HG03520 (cell line): ENCODE data around the gene SPATA13.
"Not testable (repeated sequence)": the region's sequence is repeated elsewhere in the genome, so short reads cannot be mapped to it uniquely, and the experiment has no call there.

Experiments used
- ATAC-seq: cut with Tn5 transposase; IDR thresholded peaks from one replicate; pipeline ENCODE4 v1.9.1; 2021; ENCODE audit warnings: mild to moderate bottlenecking, moderate library complexity; ENCODE audit not compliant: unreplicated experiment

SPATA13 gene

DNA sequence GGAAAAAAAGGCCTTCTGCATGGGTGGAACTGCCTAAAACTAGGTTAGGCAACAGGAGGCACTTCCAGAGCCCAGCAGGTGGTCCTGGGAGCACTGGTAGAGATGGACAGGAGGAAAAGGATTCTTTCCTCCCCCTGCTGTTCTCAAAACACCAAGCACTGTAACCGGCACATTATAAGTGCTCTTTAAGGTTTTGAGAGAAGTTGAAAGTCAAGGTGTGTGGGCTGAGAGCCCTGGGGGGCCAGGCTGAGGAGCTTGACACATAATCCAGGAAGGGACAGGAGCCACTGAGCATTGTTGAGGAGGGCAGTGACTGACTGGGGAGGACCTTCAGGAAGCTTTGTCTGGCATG, 32.3 kb downstream of the SPATA13 start:
- ATAC-seq = no peak

DNA sequence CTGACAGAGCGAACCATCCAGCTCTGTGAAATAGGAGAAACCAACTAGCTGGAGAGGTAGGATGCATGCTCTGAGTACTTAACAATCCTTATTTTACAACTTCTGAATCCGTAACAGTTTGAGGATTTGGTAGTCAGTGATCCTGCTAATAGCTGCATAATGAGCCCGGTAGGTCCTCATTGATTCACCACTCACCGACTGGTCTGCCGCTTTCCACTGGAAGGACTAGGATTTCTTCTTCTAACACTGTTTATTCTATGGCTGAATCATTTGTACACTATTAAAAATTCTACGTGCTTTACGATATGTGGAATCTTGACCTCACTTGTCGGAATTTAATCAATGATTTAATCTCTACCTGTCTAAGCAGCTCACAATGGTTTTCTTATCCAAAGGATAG, 33.9 kb downstream of the SPATA13 start:
- ATAC-seq = no peak

DNA sequence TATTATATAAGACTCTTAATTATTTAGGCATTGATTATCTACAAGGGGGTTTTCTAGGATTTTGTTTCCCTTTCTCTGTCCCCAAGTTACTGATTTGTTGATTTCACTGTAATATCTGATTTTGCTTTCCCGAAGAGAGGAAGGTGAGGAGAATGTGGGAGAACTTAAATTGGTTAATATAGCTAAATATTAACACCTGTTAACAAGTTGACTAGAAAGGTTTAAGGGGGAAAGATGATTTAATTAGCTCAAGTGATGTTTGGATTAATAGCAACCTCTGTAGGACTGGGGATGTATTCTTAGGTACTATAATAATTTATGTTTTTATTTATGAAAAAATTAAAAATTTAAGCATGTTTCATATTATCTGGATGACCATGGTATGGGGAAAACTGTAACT, 35.1 kb downstream of the SPATA13 start:
- ATAC-seq = no peak

DNA sequence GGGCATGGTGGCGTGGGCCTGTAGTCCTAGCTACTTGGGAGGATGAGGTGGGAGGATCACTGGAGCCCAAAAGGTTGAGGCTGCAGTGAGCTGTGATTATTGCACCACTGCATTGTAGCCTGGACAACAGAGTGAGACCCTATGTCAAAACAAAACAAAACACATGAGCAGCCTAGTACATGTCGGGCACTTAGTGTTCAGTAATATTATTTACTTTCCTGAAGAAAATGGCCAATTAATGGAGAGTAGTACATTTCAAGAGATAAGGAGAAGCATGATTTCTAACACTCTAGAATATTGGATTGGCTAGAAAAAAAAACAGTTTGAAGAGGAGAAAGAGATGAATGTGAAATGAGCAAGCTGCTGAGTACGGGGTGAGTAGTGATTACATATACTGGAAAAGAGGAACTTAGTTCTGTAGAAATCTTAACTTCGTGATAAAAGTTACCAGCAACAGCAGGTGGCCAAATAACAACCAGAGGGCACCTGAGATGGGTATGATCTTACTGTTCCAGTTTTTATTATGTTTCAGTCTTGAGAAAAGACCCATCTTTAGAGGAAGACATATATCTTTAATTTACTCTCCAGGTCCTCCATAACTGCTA, 36.2 kb downstream of the SPATA13 start:
- no peak for ATAC-seq

DNA sequence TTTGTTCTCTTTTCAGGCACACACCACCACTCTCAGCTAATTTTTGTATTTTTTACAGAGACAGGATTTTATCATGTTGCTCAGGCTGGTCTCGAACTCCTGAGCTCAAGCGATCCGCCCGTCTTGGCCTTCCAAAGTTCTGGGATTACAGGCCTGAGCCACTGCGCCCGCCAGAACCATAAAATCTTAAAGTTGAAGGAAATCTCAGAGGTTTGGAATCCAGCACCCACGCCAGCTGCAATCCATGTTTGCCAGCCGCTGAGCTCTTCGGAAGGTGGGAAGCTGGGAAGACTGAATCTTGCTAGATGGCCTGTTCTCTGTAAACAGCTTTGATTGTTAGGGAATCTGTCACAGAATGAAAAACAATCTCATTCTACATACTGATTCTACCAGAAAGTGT, 38.5 kb downstream of the SPATA13 start:
- no peak for ATAC-seq

DNA sequence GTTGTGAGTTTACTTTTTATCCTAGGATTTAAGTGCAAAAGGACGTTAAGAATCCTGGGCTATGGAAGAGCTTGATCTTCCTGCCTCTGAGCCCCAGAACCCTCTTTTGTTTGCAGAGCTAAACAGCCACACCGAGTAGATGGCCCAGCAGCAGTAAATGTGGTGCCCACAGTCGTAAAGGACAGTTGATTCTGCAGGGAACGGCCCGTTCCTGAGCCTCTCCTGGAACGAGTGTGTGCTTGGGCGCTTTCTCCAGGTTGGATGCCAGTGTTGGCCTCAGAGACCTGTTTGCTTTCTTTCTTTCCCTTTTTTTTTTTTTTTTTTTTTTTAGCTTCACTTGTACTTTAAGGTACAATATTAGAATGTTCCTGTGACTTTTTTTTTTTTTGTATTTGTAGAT, 41.7 kb downstream of the SPATA13 start:
- ATAC-seq = no peak

DNA sequence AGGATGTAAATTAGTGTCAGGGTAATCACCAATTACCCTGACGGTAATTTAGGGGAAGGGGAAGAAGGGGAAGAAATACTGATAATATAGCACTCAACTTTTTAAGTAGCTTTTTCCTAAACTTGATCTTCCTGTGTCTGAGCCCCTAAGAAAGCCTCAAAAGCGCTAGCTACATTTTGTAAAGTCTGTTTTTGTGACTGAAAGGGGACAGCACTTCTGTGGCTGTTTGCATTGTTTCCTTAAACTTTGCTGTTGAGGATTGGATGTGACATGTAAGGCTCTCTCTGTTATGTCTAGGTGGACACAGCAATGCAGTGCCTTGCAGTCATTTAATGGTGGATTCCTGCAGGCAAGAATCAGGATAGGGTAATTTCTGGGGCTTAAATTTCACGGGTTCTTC, 42.8 kb downstream of the SPATA13 start:
- ATAC-seq = no peak

DNA sequence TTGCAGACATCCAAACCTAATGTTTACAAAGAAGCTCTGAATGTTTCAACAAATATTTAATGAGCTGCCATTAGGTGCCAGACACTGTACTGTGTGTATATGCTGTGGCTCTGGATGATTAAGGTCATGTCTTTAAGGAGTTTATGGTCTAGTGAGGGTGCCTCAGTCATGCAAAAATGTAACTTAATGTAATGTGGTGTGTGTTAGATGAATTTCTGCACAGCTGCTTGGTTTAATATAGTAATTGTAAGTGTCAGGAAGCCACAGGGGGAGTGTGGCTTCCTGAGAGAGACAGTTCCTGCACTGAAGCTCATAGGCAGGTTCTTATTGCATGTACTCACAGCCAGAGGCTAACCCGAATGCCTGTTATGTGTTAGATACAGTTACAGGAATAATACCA, 43.3 kb downstream of the SPATA13 start:
- no peak for ATAC-seq

DNA sequence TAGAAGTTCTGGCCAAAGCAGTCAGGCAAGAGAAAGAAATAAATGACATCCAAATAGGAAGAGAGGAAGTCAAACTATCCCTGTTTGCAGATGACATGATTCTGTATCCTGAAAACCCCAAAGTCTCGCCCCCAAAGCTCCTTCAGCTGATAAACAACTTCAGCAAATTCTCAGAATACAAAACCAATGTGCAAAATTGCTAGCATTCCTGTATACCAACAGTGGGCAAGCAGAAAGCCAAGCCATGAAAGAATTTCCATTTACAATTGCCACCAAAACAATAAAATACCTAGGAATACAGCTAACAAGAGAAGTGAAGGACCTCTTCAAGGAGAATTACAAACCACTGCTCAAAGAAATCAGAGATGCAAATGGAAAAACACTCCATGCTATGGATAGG, 44.6 kb downstream of the SPATA13 start:
- not testable (repeated sequence) for ATAC-seq

DNA sequence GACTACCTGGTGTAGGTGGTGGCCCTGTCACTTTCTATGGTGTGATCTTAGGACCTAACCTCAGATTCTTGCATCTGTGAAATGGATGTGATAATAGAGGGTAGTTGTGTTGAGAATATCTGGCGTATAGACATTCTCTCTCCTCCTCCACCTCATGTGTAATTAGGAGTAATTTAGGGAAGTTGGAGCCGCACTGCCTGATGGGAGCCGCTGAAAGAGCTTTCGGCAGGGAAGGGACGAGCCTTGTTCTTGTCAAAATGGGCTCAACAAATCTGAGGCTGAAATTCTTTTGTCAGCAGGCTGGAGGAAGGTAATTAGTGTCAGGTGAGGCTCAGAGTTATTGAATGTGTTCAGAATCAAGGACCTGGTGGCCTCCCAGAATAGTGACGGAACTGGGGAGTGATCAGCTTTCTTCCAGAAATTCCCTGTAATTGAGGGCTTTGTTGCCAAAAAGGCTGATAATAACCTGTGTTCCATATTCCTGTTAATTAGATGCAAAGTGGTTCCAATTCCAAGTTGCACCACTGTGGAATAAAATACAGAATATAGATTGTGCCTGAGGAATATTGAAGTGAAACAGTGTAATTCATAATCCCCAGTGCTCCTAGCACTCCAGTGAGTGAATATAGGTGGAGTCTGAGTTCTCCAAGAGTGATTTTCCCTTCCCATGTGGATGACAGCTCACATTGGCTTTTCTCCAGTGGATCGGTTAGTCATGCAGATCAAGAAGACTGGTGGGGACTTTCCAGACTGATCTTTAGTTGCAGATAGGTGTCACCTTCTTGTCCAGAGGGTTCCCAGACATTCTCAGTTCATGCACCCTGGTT, 47.5 kb downstream of the SPATA13 start:
- no peak for ATAC-seq

DNA sequence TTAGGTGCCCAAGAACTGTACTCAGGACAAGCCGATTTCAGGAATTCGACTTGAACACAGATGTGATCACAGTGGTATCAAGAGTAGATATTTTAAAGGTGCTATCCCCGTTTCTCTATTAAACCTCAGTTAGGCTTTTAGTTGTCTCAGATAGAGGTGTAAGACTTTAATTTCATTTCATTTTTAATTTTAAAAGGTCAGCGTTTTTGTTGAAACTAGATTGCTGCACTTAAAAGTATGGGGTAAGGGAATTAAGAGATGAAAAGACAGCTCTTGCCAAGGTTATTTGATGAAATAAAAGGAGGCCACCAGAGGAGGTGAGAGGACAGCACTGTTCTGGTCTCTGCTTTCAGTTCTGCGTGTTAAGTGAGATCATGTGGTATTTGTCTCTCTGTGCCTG, 48.6 kb downstream of the SPATA13 start:
- ATAC-seq = no peak

DNA sequence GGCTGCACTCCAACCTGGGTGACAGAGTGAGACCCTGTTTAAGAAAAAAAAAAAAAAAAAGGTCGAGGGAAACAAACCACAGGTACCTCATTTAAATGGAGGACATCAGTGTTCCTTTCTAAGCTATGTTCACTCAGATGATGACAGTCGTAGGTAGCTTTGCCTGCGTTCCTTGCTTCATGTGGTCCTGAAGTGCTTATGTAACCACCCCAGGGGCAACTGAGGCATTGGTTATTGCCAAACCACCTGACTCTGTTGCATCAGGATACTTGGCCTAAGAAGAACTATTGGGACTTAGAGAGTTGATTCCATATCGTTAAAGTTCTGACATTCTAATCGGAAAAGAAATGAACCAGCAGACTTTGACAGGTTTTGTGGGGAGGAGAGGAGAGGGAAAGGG, 51.7 kb downstream of the SPATA13 start:
- no peak for ATAC-seq

DNA sequence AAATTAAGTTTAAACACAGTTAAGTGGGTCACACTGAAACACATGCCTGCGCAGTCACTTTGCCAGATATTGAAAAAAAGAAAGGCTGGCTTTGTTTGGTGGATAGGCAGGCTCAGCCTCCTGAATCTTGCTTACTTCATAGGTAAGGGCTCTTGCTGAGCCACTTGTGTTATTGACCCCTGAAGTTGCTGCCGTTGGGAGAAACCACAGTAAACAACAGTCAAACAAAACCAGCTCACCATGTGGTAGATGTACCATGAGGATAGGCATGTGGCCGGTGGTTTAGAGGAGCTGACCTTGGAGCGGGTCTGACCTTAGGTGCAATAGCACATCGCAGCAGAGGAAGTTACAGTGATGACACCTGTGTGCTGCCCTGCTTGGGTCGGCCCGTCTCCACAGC, 52.2 kb downstream of the SPATA13 start:
- no peak for ATAC-seq

DNA sequence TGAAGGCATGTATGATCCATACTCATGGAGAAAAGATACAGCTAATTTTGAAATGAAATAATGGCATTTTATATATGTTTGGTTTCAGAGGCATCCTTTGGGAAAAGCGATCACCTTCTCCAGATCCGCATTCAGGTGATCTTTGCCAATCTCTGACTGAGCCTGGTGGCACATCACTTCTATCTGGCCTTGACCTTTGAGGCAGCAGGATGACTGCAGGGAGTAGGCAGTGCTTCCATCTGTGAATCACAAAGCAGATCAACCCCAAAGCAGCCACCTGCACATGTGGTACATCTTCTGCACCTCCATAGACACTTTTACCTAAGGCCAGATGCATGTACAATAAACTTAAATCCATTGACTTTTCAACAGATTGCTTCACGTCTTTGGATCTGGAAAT, 53.4 kb downstream of the SPATA13 start:
- ATAC-seq = no peak

DNA sequence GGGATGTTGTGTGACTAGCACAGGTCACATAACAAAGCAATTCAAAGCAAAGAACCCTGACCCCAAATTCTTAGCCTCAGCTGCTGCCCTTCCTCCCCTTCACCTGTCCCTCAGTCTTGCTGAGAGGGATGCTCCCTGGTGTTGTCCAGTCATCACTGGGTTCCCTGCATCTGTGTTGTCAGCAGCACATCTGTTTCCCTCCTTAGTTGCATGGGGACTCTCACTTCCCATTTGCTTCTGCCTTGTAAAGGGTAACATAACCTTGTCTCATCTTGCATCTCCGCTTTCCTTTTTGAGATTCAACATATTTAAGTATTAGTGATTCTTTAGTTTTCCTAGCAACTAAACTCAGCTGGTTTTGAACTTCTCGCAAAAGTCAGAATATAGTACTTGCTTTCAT, 54.0 kb downstream of the SPATA13 start:
- ATAC-seq = no peak

DNA sequence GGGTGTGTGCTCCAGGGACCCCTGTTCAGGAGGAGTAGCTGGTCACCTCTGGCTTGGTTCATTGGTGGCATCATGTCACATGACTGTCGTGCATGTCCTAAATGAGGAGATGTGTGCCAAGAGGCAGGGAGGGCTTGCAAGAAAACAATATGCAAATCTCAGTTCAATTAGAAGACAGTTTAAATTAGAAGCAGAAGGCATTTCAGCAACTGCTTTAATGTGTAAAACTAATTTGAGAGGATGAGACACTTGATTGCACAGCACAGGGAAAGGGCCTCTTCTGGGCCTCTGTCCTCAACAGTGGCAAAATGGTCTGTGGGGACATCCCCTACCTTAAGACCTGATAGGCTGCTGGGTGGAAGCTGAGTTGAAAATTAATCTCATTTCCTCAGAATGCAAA, 54.6 kb downstream of the SPATA13 start:
- ATAC-seq = no peak

DNA sequence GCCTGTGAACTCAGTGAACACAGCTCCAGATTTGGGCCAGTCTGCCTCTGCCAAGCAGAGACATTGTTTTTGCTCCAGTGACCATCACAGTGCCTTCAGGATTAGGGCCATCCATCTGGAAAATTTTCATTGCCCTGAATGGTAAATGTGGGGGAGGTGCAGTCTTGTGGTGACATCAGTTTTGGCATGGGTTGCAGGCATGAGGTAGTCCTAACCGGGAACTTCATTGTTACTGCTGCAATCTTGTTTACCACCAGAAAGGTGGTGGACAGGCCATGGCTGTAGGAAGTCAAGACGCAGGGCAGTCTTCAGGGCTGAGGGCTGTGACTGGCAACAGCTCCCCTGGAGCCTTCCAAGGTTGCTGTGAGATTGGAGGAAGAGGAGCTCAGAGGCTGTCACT, 55.2 kb downstream of the SPATA13 start:
- ATAC-seq = no peak

DNA sequence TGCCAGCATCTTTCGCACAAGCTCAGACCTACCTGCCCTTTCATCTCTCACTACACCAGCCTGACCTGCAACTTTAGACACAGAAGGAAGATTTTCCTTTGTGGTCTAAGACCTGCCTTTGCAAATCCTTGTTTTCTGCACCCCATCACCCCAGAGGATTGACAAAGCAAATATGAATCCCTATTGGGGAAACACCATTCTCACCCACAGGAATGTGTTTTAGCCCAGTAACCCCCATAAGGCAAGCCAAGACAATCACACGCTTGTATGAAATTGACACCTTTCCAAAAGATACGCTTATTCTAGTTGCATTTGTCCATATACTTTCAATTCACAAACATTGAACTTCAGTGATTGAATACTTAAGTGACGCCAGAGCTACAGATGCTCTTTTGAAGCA, 55.7 kb downstream of the SPATA13 start:
- ATAC-seq = no peak

DNA sequence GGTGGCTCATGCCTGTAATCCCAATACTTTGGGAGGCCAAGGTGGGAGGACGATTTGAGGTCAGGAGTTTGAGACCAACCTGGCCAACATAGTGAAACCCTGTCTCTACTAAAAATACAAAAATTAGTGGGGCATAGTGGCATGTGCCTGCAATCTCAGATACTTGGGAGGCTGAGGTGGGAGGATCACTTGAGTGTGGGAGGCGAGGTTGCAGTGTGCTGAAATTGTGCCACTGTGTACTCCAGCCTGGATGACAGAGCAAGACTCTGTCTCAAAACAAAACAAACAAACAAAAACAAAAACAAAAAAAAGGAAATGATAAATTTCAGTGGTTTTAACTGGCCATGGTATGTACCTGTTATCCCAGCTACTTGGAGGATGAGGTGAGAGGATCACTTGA, 56.3 kb downstream of the SPATA13 start:
- not testable (repeated sequence) for ATAC-seq

DNA sequence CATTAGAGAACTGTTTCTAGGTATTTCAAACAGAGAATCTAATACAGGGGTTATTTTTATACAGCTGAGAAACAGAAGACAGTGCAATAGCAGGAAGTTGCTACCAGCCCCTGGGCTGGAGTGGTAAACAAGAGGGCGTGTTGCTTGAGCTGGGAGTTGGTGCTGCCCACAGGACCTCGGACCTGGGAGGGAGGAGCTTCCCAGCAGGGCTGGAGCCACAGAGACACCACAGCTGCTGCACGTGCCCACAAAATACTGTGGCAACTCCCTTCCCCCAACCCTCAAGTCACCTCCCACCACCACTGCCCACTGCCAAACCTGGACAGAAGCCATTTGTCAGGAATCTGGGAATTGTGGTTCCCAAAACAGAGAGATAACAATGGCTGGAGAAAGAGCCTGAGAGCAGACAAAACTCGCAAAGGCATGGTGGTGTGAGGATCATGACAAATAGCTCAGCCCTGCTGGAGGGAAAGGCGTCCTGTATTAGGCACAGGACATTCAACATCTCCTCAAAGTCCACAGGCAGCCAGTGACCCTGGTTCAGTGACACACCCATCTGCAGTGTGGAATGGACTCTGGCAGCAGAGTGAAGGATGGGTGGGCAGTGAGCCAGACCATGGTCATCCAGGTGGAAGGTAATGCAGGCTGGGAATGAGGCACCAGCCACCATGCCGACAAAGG, 57.2 kb downstream of the SPATA13 start:
- no peak for ATAC-seq

DNA sequence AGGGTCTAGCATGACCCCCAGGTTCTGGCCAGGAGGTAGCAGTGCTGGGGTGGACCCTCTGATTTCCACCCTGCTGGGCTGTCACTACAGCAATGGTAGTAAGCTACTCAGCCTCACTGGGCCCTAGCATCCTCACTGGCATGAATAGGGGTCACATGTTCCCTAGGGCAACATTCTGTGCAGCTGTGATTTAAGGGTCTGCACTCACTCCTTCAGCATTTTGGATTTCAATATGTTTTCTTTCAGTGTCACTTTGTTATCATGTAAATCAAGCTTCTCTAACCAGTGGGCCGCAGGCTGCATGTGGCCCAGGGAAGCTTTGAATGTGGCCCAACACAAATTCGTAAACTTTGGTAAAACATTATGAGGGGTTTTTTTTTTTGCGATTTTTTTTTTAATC, 57.8 kb downstream of the SPATA13 start:
- ATAC-seq = no peak

DNA sequence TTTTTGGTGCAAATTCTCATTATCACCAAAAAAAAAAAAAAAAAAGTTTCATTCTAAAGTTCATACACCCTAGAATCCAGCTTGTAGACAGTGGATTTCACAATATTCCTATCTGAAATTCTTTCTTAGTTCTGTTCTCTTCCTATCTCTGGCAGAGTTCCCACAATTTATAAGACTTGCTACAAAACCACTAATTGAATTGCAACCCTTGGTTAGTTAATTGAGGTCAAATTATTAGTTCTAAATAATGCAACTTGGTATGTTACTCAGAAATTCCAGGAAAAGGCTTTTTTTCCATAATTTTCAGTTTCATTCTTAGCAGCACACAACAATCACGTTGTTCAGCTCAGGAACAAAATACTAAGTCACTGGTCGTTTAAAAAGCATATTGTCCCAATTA, 58.5 kb downstream of the SPATA13 start:
- ATAC-seq = no peak
